ENCODE measurements around the gene MLLT10.
"Not testable (repeated sequence)": the region's sequence is repeated elsewhere in the genome, so short reads cannot be mapped to it uniquely, and the experiment has no call there.

The MLLT10 gene

GRCh38 chr10:21581421-21581834, 47.4 kb downstream of the MLLT10 start:
- not testable (repeated sequence) for DNase-seq (ENCODE audit: low read depth)

DNA sequence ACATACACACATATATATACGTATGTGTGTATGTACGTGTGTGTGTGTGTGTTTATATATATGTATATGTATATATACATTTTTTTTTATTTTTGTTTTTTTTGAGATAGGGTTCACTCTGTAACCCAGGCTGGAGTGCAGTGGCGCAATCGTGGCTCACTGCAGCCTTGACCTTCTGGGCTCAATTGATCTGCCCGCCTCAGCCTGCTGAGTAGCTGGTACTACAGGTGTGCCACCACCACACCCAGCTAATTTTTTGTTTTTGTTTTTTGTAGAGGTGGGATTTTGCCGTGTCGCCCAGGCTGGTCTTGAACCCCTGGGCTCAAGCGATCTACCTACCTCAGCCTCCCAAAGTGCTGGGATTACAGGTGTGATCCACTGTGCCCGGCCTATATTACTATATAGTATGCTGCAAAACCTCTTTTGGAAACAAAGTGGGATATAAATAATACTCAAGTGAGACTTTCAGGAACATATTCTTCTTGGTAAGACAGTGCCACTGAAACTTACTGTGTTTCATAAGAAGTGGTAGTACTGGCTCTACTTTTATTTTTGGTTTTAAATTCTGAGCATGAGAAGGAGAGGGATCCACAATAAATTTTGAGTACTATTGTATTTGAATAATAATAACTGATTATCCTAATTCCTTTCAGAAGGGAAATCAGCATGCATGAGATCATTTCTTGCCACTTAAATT, 51.0 kb downstream of the MLLT10 start:
- DNase-seq (ENCODE audit: low read depth): no peak

DNA sequence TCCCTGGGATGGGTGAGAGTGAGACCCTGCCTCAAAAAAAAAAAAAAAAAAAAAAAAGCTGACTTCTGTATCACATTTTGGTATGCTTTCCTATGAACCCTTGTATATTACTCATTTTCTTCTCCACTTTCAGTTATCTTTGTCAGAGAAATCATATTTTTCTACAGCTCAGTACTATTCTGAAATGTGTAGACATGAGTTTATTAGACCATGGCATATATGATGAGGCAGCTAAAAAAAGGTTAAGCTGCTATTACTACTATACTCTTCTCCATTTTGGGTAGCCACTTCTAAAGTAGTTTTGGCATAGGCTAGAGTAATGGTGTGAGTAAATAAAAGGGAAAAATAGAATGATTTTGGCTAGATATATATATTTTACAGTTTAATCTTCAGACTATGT, 53.4 kb downstream of the MLLT10 start:
- DNase-seq (ENCODE audit: low read depth): no peak

DNA sequence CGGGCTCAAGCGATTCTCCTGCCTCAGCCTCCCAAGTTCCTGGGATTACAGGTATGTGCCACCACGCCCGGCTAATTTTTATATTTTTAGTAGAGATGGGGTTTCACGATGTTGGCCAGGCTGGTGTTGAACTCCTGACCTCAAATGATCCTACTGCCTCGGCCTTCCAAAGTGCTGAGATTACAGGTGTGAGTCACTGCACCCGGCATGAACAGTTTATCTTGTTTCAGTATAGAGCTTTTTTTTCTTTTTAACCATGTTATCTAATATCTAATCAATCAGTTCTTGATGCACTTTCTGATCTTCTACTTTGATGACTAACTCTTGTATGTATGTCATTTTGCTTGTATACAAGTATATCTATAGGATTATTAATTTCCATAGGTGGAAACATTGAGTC, 54.1 kb downstream of the MLLT10 start:
- DNase-seq (ENCODE audit: low read depth): not testable (repeated sequence)

- no peak for DNase-seq (ENCODE audit: low read depth)
Measured at GRCh38 chr10:21593986-21594385, 60.0 kb downstream of the MLLT10 start.

DNA sequence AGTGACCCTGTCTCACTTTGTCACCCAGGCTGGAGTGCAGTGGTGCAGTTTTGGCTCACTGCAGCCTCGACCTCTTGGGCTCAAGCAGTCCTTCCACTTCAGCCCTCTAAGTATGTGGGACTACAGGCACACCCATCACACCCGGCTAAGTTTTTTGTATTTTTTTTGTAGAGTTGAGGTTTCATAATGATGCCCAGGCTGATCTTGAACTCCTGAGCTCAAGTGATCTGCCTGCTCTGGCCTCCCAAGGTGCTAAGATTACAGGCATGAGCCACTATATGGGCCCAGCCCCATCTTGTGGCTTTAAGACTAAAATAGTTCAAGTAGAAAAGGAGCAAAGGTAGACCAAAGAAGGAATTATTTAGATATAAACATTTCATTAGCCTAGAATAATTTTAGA, 65.5 kb downstream of the MLLT10 start:
- DNase-seq (ENCODE audit: low read depth): no peak

- no peak for DNase-seq (ENCODE audit: low read depth)
Measured at GRCh38 chr10:21600804-21601433, 66.9 kb downstream of the MLLT10 start.

GRCh38 chr10:21602313-21602712, 68.3 kb downstream of the MLLT10 start:
- DNase-seq (ENCODE audit: low read depth): no peak

DNA sequence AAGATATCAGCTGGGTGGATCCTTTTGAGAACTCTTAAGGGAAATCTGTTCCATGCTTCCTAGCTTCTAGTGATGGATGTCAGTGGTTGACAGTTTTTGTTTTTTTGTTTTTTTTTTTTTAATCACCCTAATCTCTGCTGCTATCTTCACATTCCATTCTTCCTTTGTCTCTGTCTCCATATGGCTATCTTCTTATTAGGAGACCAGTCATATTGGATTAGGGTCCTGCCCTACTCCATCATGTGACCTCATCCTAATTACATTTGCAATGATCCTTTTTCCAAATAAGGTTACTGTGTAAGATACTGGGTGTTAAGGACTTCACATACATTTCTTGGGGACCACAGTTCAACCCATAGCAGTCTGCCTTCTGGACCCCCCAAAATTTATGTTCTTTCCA, 69.7 kb downstream of the MLLT10 start:
- no peak for DNase-seq (ENCODE audit: low read depth)

DNA sequence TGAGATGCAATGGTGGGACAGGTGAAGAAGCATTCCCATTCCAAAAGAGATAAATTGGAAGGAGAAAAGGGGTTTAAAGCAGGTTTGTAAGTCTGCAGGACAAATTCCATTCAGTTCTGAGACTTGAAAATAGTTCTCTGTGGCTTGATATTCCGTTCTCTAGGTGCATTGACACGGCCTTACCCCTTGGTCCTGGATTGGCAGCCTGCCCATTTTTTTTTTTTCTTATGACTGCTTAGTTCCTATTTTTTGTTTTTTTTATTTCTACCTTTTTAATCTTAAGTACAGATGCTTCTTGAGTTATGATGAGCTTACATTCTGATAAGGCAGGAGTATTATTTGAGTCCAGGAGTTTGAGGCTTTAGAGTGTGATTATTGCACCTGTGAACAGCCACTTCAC, 70.6 kb downstream of the MLLT10 start:
- no peak for DNase-seq (ENCODE audit: low read depth)

GRCh38 chr10:21607907-21608306, 73.9 kb downstream of the MLLT10 start:
- DNase-seq (ENCODE audit: low read depth): no peak

DNA sequence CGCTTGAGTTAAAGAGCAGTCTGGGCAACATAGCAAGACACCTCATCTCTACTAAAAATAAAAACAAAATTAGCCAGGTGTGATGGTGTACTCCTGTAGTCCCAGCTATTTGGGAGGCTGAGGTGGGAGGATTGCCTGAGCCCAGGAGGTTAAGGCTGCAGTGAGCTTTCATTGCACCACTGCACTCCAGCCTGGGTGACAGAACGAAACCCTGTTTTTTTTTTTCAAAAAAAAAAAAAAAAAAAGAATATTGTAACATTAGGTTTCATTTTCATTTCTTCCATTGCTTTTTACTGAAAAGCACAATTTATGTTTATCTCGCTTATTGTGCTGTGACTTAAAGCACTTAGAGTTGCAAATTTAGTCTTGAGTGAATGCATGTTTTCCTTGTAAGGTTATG, 80.0 kb downstream of the MLLT10 start:
- DNase-seq (ENCODE audit: low read depth): no peak

GRCh38 chr10:21617267-21617666, 83.2 kb downstream of the MLLT10 start:
- no peak for DNase-seq (ENCODE audit: low read depth)

DNA sequence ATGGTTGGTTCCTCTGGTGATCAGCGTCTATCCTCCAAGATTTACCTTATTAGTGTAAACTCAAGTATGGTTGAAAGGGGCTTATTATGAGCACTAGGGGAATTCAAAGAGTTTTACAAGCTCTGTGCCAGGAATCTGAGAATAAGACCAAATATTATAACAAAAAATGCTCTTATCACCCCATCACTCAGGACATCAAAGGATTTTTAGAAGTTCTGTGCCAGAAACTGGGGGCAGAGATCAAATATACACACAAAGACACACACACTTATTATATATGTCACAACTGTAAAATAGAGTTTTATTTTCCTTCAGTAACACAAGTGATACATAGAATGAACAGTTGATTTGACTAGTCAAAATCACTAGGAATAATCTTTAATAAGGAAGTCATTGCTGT, 89.3 kb downstream of the MLLT10 start:
- DNase-seq (ENCODE audit: low read depth): no peak

DNA sequence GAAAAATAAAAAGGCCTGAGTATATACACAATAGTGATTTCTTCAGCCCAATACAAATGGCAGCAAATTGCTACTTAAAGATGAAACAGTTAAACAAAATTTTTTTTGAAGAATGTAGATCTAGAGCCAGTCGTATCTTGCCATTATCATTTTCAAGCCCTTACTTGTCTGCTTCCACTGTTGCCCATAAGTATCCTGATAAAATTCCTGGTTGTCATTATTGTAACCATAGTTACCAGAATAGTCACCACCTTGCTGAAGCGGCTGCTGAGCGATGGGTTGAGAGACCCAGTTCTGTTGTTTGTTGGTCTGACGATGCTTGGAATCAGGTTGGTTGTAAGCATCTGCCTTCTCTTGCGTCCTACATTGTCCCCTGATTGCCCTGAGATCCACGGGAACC, 90.4 kb downstream of the MLLT10 start:
- not testable (repeated sequence) for DNase-seq (ENCODE audit: low read depth)

- DNase-seq (ENCODE audit: low read depth): no peak
Measured at GRCh38 chr10:21624951-21625350, 90.9 kb downstream of the MLLT10 start.

GRCh38 chr10:21625623-21626229, 91.7 kb downstream of the MLLT10 start:
- DNase-seq (ENCODE audit: low read depth): no peak

DNA sequence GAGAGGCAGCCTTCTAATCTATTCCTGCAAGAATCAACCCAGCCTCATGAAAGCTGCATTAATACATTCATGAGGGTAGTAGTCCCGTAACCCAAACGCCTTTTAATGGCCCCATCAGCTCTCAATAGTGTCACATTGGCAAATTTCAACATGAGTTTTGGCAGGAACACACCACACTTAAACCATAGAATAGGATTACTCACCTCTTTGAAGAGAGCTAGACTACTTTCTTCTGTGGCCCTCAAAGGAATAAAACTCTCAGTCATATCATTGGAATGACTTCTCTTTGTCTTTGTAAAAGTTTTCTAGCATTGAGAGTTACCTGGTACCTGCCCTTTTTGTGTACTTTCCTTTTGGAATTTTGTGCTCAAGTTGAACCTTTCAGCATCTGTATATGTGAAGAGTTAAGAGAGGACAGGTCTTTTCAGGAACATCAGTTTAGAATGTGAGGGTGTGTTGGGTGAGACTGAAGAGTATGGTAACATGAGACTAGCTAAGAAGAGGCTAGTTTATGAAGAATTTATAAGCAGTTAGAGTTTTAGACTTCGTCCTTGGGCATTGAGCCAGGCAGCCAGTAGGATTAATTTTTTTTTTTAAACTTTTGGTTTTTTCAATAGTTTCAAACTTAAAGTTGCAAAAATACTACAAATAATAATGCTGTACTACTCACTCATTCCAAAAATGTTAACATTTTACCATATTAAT, 92.6 kb downstream of the MLLT10 start:
- no peak for DNase-seq (ENCODE audit: low read depth)

DNA sequence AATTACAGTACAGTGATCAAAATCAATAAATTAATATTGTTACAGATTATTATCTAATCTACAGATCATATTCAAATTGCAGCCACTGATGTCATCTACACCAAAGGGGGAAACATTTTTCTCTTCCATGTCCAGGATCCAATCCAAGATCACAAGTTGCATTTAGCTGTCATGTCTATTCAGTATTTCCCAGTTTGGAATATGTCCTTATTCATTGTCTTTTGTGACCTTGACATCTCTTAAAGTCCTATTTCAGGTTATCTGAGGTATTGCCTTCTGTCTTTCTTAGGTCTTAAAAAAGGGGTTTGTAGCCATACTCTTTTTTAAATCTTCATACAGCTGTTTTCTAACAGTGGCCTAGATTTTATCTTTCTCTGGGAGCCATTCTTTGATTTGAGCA, 93.3 kb downstream of the MLLT10 start:
- DNase-seq (ENCODE audit: low read depth): no peak

DNA sequence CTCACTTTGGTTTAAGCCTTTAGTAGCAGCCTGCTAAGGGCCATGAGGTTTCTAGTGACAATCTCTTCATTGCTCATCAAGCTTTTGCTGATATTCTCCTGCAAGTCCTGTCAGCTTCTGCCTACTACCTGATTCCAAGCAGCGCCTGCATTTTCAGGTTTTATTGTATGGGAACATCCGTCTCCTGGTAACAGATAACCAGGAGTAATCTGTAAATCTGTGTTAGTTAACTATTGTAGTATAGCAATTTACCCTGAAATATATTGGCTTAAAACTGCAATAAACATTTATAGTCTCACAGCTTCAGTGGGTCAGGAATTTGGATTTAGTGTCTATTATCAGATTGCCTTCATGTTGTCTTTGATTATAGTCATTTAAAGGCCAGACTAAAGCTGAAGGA, 94.0 kb downstream of the MLLT10 start:
- no peak for DNase-seq (ENCODE audit: low read depth)

DNA sequence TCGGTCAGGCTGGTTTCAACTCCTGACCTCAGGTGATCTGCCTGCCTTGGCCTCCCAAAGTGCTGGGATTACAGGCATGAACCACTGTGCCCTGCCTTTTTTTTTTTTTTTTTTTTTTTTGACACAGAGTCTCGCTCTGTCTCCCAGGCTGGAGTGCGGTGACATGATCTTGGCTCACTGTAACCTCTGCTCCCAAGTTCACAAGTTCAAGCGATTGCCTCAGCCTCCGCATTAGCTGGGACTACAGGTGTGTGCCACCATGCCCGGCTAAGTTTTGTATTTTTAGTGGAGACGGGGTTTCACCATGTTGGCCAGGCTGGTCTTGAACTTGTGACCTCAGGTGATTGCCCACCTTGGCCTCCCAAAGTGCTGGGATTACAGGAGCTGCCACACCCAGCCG, 94.6 kb downstream of the MLLT10 start:
- DNase-seq (ENCODE audit: low read depth): not testable (repeated sequence)

DNA sequence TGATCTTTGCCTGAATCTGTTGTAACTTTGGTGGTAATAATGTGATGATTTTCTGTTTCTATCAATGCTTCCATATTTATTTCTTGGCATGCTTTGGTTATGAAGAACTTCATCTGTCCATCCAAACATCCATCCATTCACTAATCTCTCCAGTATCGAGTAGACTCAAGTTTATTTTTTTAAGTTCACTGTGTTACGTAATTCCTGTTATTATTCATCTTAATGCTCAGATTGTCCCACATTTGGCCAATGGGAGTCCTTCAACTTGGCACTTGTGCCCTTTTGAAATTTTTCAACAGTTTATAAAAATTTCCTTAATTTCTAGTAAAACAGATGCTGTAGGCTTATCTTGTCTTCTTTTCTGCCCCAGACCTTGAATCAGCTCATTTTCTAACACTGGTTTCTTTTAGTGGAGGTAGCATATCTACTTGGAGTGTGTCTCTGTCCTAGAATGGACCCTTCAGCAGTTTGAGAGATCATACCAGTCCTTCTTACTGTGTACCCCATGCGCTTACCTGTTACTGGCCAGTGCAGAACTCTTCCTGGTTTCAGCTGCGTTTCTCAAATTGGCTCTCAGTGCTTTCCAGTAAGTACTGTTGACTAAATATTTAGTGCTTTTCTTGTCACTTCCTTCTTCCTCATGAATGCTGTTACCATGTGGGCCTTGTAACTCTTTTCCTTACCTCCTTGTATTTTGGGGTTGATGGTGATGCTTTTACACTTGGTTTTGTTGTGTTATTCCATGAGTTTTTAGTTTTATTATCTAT, 100.8 kb downstream of the MLLT10 start:
- no peak for DNase-seq (ENCODE audit: low read depth)

Data from stimulated activated CD8-positive, alpha-beta memory T cell treated with anti-CD3 and anti-CD28 coated beads, Interleukin-12 subunit alpha, Interleukin-12 subunit beta, amount 100 ng/mL, for 4 hours (primary cell).